IPS-NIHi11 (cell line): ENCODE data around the gene AIF1L.

ENCODE experiments used
- DNase-seq: peaks from one replicate; pipeline ENCODE4 v3.0.0; 2012; ENCODE audit warnings: mixed read lengths, low spot score

The AIF1L gene

GRCh38 chr9:131096269-131097125, at the start of gene AIF1L:
AIF1L (plus strand) TSS chr9:131096531; CDS start chr9:131096630, 99 bp downstream.
- DNase-seq = peak; percentile 97

DNA sequence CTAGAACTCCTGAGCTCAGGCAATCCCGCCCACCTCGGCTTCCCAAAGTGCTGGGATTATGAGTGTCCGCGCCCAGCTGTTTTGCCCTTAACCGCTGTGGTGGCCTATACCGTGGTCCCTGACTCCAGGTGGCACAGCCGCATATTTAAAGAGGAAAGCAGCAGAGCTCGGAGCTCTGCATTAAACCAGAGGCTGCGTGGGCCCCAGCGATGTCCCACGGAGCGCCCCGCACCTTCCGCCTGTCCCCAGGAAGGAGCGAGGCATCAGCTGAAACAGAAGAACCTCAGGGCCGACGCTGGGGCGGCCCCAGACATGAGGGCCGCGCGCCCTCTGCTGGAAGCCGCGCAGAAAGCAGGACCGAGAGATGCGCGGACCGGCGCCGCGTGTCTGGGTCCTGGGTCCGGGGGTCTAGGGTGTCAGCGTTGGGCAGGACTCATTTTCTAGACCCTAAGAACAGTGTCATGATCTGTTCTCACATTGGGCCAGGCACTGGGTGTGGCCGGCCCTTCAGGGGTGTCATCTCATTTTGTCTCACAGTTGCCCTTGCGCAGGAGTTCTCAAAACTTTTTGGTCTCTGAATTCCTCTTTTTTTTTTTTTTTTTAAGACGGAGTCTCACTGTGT, 49.6 kb upstream of the AIF1L start:
- peak; percentile 89 for DNase-seq

- no peak for DNase-seq
Measured at GRCh38 chr9:131048332-131048731, 48.0 kb upstream of the AIF1L start.

DNA sequence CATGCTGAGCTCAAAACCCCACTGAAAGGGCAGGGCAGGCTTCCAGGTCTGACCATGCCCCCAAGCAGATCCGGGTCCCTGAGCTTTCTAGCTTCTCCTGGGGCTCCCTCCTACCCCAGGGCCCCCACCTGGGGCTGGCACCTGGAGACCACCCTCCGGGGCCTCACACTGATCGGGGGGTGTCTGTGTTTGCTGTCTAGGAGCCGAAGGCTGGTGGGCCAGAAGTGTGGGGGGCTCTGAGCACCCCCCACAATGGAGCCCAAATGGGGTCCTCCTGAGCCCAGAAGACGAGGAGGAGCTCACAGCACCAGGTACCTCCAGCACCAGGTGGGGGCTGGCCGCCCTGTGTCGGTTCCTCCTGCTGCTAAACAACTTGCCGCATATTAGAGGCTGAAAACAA, 47.5 kb upstream of the AIF1L start:
- no peak for DNase-seq

- DNase-seq = no peak
Measured at GRCh38 chr9:131049829-131050715, 46.3 kb upstream of the AIF1L start.

- no peak for DNase-seq
Measured at GRCh38 chr9:131050831-131051230, 45.5 kb upstream of the AIF1L start.

DNA sequence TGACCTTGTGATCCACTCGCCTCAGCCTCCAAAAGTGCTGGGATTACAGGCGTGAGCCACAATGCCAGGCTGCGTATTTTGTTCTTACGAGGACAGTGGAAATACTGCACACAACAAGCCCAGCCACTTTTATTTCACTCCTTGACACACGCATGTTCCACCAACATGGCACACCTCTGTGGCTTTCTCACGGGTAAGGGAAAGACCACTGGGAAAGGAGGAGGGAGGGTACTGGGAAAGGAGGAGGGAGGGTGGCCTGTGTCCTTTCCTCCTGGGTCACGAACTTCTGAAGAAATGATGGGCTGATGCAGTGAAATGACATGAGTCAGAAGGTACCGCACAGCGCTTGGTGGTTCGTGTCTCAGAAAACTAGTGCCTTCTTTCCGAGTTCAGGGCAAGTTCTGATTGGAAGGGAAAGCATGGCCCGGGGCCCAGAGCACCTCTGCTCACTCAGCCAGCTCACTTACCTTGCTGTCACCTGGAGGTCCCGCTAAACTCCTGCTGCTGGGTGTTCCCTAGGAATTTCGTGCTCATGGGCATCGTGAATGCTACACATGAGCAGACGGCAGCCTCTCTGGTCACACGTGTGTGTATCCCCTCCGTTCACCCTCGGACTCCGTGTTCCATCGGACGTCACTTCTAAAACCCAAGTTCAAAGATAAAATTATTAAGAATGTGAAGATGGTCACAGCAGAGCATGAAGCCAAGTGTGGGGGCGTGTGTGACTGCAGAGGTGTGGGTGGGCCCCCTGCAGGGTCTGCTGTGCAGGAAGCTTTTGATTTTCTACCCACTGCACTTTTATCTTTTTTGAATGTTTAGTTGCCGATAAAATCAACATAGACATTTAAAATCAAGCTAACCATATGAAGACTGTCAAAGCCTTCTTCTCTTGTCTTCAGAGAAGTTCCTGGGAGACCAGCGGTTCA, 44.5 kb upstream of the AIF1L start:
- no peak for DNase-seq

DNA sequence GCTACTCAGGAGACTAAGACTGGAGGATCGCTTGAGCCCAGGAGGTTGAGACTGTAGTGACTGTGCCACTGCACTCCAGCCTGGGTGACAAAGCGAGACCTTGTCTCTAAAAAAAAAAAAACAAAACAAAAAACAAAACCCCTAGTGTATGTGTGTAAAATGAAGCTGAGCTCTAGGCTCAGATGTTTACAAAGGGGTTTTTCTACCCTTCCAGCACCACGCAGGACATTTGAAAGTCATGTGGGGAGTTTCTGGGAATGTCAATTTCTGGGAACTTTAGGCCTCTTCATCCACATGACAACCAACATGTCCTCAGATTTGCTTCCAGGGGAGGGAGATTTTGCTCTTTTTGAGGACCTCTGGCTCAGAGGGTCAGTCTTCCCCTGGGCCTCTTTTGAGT, 42.4 kb upstream of the AIF1L start:
- no peak for DNase-seq

DNA sequence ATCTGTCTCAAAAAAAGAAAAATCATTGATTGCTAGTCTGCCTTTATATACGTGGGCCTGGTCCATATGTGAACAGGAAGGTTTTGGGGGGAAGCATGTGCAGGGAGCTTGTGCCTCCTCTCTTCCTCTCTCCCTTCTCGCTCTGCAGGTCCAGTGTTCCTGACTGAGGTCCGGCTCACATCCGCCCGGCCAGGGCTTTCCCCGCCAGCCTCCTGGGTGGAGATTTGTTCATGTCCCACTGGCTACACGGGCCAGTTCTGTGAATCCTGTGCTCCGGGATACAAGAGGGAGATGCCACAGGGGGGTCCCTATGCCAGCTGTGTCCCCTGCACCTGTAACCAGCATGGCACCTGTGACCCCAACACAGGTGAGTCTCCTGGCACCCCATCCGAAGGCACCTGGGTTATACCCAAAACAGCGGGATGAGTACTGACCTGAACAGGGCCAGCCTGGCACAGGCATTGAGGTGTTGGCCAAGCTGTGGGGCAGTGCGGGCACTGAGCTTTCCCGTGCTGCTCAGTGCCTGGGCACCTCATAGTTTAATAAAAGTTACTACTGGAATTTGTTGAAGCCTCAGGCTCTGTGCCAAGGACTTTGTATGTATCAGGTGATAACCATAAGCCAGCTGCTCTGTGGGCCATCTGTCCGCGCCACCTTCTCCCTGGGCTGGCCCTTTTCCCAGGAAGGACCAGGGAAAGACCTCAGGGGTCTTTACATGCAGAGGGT, 39.4 kb upstream of the AIF1L start:
- DNase-seq = no peak

- DNase-seq = no peak
Measured at GRCh38 chr9:131060900-131061630, 35.3 kb upstream of the AIF1L start.

GRCh38 chr9:131062969-131063368, 33.4 kb upstream of the AIF1L start:
- no peak for DNase-seq

DNA sequence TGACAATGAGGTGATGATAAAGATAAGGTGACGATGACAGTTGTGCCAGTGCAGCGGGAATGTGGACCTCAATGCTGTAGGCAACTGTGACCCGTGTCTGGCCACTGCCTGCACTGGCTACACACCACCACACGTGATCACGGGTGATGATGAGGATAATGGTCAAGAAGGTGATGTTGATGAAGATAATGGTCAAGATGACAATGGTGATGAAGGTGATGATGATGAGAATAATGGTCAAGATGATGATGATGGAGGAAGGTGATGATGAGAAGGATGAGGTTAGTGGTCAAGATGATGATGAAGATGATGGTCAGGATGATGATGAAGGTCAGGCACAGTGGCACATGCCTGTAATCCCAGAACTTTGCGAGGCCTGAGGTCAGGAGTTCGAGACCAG, 30.7 kb upstream of the AIF1L start:
- no peak for DNase-seq

GRCh38 chr9:131067625-131068024, 28.7 kb upstream of the AIF1L start:
- DNase-seq = no peak

- DNase-seq = no peak
Measured at GRCh38 chr9:131068076-131068816, 28.1 kb upstream of the AIF1L start.

DNA sequence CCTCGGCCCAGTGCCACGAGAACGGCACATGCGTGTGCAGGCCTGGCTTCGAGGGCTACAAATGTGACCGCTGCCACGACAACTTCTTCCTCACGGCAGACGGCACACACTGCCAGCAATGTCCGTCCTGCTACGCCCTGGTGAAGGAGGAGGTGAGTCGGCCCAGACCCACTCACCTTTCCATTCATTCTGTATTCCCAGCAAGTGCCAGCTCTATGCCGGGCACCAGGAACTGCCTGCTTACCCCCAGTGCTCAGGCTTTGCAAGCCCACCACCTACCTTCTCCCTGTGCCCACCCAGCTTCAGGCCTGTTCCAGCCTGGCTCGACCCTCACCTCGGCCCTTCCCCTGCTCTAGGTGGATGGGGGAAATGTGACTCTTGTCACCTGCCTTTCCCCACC, 26.6 kb upstream of the AIF1L start:
- DNase-seq = no peak

- DNase-seq = no peak
Measured at GRCh38 chr9:131072107-131072870, 24.0 kb upstream of the AIF1L start.

DNA sequence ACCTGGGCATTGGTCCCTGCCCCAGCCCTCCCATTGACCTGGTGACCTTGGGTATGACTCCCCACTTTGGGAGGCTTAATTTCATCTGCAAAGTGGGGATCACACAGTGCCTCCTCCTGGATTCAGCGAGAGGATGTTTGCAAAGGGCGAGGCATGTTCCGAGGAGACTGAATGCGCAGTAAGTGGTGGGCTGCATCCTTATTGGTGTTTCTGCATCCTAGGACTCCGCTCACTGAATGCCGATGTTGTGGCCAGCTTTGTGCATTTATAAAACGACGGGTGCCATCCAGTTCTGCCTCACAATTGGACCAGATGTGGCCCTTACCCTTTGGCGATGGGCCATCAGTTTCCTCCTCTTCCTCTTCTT, 23.5 kb upstream of the AIF1L start:
- no peak for DNase-seq

DNA sequence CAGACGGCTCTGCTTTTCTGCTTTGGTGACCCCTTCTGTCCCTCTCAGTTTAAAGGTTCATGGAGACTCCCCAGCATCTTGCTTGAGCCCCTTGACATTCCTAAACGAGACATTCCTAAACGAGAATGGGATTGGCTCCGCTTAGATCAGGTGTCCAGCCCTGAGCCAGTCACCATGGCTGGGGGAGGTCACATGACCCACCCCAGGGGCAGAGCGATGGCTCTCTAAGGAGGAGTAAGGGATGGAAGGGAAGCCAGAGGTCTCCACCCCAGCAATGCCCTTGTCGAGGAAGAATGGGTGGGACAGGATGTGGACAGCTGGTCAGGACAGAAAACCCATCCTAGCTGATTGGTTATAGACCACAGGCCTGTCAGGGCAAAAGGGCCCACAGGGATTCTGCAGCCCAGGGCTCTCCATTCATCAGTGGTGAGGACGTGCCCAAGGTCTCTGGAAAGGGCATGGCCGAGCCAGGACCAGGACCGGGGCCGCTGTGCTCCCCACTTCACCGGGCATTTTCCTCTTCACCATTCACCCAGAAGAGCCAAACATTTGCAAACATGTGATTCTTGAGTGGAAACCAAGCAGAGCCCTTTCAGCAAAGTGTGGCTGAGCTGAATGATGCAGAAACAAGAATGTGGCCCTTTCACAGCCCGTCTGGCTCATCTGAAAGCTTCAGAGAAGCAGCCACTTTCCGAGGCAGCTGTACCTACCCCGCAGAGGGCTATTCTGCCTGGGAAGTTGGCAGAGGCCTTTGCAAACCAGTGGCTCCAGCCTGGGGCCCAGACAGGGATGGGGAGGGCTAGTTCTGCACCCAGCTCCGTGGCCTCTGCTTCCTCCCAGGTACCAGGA, 19.8 kb upstream of the AIF1L start:
- DNase-seq = no peak
